Measurements from ENCODE around the gene FAM20C.
"Not testable (repeated sequence)": the region's sequence is repeated elsewhere in the genome, so short reads cannot be mapped to it uniquely, and the experiment has no call there.

FAM20C gene

GRCh38 chr7:174716-175115, 17.7 kb upstream of the FAM20C start:
- DNase-seq, result no peak

- no peak for DNase-seq
These were observed 16.4 kb upstream of the FAM20C start for GRCh38 chr7:175955-176354.

- no peak for DNase-seq
These were observed 16.0 kb upstream of the FAM20C start for GRCh38 chr7:176381-176780.

- no peak for DNase-seq
These were observed 15.4 kb upstream of the FAM20C start for GRCh38 chr7:176786-177459.

- no peak for DNase-seq
These were observed 13.9 kb upstream of the FAM20C start for GRCh38 chr7:178444-178843.

GRCh38 chr7:179209-179681, 13.1 kb upstream of the FAM20C start:
- no peak for DNase-seq

GRCh38 chr7:179948-180694, 12.2 kb upstream of the FAM20C start:
- DNase-seq, result no peak

GRCh38 chr7:181738-182137, 10.6 kb upstream of the FAM20C start:
- DNase-seq, result no peak

- DNase-seq, result not testable (repeated sequence)
These were observed 9.9 kb upstream of the FAM20C start for GRCh38 chr7:182502-182901.

GRCh38 chr7:183496-184292, 8.7 kb upstream of the FAM20C start:
- DNase-seq, result no peak

GRCh38 chr7:184294-185264, 7.8 kb upstream of the FAM20C start:
- no peak for DNase-seq

- no peak for DNase-seq
These were observed 5.8 kb upstream of the FAM20C start for GRCh38 chr7:186516-187113.

- DNase-seq, result no peak
These were observed 5.0 kb upstream of the FAM20C start for GRCh38 chr7:187227-187927.

- no peak for DNase-seq
These were observed 4.2 kb upstream of the FAM20C start for GRCh38 chr7:188174-188573.

GRCh38 chr7:188727-189500, 3.5 kb upstream of the FAM20C start:
- DNase-seq, result no peak

- DNase-seq, result no peak
These were observed 2.7 kb upstream of the FAM20C start for GRCh38 chr7:189719-190118.

- DNase-seq, result no peak
These were observed 2.2 kb upstream of the FAM20C start for GRCh38 chr7:190196-190595.

GRCh38 chr7:191105-191980, 1.0 kb upstream of the FAM20C start:
- no peak for DNase-seq

GRCh38 chr7:192701-193480, 520 bp downstream of the FAM20C start:
- no peak for DNase-seq

Measured in activated CD4-positive, alpha-beta T cell treated with anti-CD3 and anti-CD28 coated beads, Interleukin-10, Interleukin-2, amounts not matched to agents 100 ng/mL and 50 ng/mL, durations not matched to agents 16 hours and 8 hours (primary cell).